Epithelial cell of esophagus (primary cell): ENCODE results near the gene ZNF418.
"Not testable (repeated sequence)": the region's sequence is repeated elsewhere in the genome, so short reads cannot be mapped to it uniquely, and the experiment has no call there.

Source experiments
- DNase-seq: peaks from one replicate; pipeline ENCODE4 v3.0.0; 2010; ENCODE audit warnings: low read depth
- H3K4me3 ChIP-seq: 2 replicates; pipeline ENCODE4 v1.5.1; 2011; ENCODE audit warnings: mild to moderate bottlenecking, low read length, control low read depth
- CTCF ChIP-seq: IDR thresholded peaks from 2 replicates; pipeline ENCODE4 v1.5.1; 2011; ENCODE audit warnings: low read depth, mild to moderate bottlenecking, low read length, control low read depth, inconsistent platforms; ENCODE audit not compliant: insufficient read depth; ENCODE audit errors: missing control alignments

The ZNF418 gene

GRCh38 chr19:57927587-57927986 is 7.6 kb downstream of the ZNF418 start:
- no peak for DNase-seq
- H3K4me3 ChIP-seq: no peak overlapping the region
- no peak for TF ChIP-seq CTCF

GRCh38 chr19:57916168-57916995 is 18.8 kb downstream of the ZNF418 start, which contains the start of gene ZNF417:
Gene ZNF417 (minus strand): TSS chr19:57916592. CDS start chr19:57916411, 181 bp downstream.
- H3K4me3 ChIP-seq: peak within 1 kb of the TSS; percentile 83
- DNase-seq: peak; percentile 95

- no peak overlapping the region for H3K4me3 ChIP-seq
- DNase-seq: no peak
- no peak for TF ChIP-seq CTCF
Measured at GRCh38 chr19:57914531-57914930, 20.7 kb downstream of the ZNF418 start.

GRCh38 chr19:57907394-57907793 is 27.8 kb downstream of the ZNF418 start:
- H3K4me3 ChIP-seq: no peak overlapping the region
- TF ChIP-seq CTCF: no peak
- DNase-seq: no peak

GRCh38 chr19:57905258-57905657 is 29.9 kb downstream of the ZNF418 start:
- H3K4me3 ChIP-seq: no peak overlapping the region
- DNase-seq: no peak
- no peak for TF ChIP-seq CTCF

GRCh38 chr19:57903618-57904184 is 31.5 kb downstream of the ZNF418 start:
- DNase-seq: no peak
- H3K4me3 ChIP-seq: no peak overlapping the region
- TF ChIP-seq CTCF: no peak

GRCh38 chr19:57900311-57900710 is 34.9 kb downstream of the ZNF418 start:
- no peak for TF ChIP-seq CTCF
- no peak for DNase-seq
- no peak overlapping the region for H3K4me3 ChIP-seq

GRCh38 chr19:57890706-57891105 is 44.5 kb downstream of the ZNF418 start:
- not testable (repeated sequence) for H3K4me3 ChIP-seq
- DNase-seq: peak; percentile 74
